ENCODE results near the gene OR2H2. TPM values are rescaled to one million over a fixed set of nuclear protein-coding genes. Genes with fewer than 3 reads are reported as not detected.

The OR2H2 gene
- total and polyA plus RNA-seq, 2 experiments from 2014 or later, result 0.86 TPM; not detected in 1

GRCh38 chr6:29608131-29608530 lies 23.2 kb downstream of the OR2H2 start:
- Mint-ChIP-seq H3K4me3 (no peak overlapping the region), H3K27ac (no peak overlapping the region), H3K27me3 (ENCODE audit: insufficient read depth, low read depth, poor library complexity) (peaks cover 5% of the 10 kb centered on the region), H3K9me3 (no peaks in the 10 kb centered on the region), H3K36me3 (ENCODE audit: low read depth) (peaks cover 95% of the 10 kb centered on the region), H3K4me1 (peaks cover 15% of the 10 kb centered on the region)
- Histone ChIP-seq H2AFZ (no peak overlapping the region), H4K20me1 (replicated peaks; ENCODE audit: insufficient read depth) (peaks cover 21% of the 10 kb centered on the region), H3K27me3 (ENCODE audit: insufficient read depth) (no peaks in the 10 kb centered on the region), H3K4me3 (no peak overlapping the region), H3K4me1 (ENCODE audit: insufficient read depth) (peaks cover 5% of the 10 kb centered on the region; the same call in 1 of the 2 replicates), H3K79me2 (replicated peaks; ENCODE audit: insufficient read depth) (peaks cover 10% of the 10 kb centered on the region; the same call in 1 of the 2 replicates), H3K4me2 (no peak overlapping the region), H3K36me3 (ENCODE audit: insufficient read depth) (peaks cover 76% of the 10 kb centered on the region), H3K9me2 (ENCODE audit: insufficient read depth) (no peaks in the 10 kb centered on the region), H3F3A (replicated peaks; ENCODE audit: low read depth) (peaks cover 41% of the 10 kb centered on the region; the same call in 1 of the 2 replicates), H3K27ac (ENCODE audit: low read depth) (no peak overlapping the region)
- ATAC-seq (no peak), DNase-seq (ENCODE audit: low spot score) (no peak)
- TF ChIP-seq, protein P1, sequence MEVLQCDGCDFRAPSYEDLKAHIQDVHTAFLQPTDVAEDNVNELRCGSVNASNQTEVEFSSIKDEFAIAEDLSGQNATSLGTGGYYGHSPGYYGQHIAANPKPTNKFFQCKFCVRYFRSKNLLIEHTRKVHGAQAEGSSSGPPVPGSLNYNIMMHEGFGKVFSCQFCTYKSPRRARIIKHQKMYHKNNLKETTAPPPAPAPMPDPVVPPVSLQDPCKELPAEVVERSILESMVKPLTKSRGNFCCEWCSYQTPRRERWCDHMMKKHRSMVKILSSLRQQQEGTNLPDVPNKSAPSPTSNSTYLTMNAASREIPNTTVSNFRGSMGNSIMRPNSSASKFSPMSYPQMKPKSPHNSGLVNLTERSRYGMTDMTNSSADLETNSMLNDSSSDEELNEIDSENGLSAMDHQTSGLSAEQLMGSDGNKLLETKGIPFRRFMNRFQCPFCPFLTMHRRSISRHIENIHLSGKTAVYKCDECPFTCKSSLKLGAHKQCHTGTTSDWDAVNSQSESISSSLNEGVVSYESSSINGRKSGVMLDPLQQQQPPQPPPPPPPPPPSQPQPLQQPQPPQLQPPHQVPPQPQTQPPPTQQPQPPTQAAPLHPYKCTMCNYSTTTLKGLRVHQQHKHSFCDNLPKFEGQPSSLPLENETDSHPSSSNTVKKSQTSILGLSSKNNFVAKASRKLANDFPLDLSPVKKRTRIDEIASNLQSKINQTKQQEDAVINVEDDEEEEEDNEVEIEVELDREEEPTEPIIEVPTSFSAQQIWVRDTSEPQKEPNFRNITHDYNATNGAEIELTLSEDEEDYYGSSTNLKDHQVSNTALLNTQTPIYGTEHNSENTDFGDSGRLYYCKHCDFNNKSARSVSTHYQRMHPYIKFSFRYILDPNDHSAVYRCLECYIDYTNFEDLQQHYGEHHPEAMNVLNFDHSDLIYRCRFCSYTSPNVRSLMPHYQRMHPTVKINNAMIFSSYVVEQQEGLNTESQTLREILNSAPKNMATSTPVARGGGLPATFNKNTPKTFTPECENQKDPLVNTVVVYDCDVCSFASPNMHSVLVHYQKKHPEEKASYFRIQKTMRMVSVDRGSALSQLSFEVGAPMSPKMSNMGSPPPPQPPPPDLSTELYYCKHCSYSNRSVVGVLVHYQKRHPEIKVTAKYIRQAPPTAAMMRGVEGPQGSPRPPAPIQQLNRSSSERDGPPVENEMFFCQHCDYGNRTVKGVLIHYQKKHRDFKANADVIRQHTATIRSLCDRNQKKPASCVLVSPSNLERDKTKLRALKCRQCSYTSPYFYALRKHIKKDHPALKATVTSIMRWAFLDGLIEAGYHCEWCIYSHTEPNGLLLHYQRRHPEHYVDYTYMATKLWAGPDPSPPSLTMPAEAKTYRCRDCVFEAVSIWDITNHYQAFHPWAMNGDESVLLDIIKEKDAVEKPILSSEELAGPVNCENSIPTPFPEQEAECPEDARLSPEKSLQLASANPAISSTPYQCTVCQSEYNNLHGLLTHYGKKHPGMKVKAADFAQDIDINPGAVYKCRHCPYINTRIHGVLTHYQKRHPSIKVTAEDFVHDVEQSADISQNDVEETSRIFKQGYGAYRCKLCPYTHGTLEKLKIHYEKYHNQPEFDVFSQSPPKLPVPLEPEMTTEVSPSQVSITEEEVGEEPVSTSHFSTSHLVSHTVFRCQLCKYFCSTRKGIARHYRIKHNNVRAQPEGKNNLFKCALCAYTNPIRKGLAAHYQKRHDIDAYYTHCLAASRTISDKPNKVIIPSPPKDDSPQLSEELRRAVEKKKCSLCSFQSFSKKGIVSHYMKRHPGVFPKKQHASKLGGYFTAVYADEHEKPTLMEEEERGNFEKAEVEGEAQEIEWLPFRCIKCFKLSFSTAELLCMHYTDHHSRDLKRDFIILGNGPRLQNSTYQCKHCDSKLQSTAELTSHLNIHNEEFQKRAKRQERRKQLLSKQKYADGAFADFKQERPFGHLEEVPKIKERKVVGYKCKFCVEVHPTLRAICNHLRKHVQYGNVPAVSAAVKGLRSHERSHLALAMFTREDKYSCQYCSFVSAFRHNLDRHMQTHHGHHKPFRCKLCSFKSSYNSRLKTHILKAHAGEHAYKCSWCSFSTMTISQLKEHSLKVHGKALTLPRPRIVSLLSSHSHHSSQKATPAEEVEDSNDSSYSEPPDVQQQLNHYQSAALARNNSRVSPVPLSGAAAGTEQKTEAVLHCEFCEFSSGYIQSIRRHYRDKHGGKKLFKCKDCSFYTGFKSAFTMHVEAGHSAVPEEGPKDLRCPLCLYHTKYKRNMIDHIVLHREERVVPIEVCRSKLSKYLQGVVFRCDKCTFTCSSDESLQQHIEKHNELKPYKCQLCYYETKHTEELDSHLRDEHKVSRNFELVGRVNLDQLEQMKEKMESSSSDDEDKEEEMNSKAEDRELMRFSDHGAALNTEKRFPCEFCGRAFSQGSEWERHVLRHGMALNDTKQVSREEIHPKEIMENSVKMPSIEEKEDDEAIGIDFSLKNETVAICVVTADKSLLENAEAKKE (CRISPR knock-in tag; IDR thresholded peaks at IDR 0.05), result no peak
- TF ChIP-seq, protein P2, sequence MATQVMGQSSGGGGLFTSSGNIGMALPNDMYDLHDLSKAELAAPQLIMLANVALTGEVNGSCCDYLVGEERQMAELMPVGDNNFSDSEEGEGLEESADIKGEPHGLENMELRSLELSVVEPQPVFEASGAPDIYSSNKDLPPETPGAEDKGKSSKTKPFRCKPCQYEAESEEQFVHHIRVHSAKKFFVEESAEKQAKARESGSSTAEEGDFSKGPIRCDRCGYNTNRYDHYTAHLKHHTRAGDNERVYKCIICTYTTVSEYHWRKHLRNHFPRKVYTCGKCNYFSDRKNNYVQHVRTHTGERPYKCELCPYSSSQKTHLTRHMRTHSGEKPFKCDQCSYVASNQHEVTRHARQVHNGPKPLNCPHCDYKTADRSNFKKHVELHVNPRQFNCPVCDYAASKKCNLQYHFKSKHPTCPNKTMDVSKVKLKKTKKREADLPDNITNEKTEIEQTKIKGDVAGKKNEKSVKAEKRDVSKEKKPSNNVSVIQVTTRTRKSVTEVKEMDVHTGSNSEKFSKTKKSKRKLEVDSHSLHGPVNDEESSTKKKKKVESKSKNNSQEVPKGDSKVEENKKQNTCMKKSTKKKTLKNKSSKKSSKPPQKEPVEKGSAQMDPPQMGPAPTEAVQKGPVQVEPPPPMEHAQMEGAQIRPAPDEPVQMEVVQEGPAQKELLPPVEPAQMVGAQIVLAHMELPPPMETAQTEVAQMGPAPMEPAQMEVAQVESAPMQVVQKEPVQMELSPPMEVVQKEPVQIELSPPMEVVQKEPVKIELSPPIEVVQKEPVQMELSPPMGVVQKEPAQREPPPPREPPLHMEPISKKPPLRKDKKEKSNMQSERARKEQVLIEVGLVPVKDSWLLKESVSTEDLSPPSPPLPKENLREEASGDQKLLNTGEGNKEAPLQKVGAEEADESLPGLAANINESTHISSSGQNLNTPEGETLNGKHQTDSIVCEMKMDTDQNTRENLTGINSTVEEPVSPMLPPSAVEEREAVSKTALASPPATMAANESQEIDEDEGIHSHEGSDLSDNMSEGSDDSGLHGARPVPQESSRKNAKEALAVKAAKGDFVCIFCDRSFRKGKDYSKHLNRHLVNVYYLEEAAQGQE (IDR thresholded peaks at IDR 0.05; ENCODE audit: unreplicated experiment), result no peak
- TF ChIP-seq POLR2AphosphoS5 (IDR thresholded peaks at IDR 0.05; ENCODE audit: low read depth), result no peak
- TF ChIP-seq ZNF331 (CRISPR knock-in tag; IDR thresholded peaks at IDR 0.05; ENCODE audit: low read depth), result no peak
- TF ChIP-seq NANOG (IDR thresholded peaks at IDR 0.05; ENCODE audit: borderline replicate concordance), result no peak
- TF ChIP-seq CTCF (conservative IDR thresholded peaks at IDR 0.05; ENCODE audit: low read depth in 2 of 2), result no peak
- TF ChIP-seq JUNB (IDR thresholded peaks at IDR 0.05; ENCODE audit: unreplicated experiment), result no peak
- no peak for TF ChIP-seq EZH2phosphoT487 (IDR thresholded peaks at IDR 0.05; ENCODE audit: unreplicated experiment)
- TF ChIP-seq, protein P3, sequence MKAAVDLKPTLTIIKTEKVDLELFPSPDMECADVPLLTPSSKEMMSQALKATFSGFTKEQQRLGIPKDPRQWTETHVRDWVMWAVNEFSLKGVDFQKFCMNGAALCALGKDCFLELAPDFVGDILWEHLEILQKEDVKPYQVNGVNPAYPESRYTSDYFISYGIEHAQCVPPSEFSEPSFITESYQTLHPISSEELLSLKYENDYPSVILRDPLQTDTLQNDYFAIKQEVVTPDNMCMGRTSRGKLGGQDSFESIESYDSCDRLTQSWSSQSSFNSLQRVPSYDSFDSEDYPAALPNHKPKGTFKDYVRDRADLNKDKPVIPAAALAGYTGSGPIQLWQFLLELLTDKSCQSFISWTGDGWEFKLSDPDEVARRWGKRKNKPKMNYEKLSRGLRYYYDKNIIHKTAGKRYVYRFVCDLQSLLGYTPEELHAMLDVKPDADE (IDR thresholded peaks at IDR 0.05), result no peak
- TF ChIP-seq STAT1 (IDR thresholded peaks at IDR 0.05; ENCODE audit: unreplicated experiment), result no peak
- TF ChIP-seq EZH2 (IDR thresholded peaks at IDR 0.05; ENCODE audit: low read depth, unreplicated experiment), result no peak
- TF ChIP-seq ZNF114 (CRISPR knock-in tag; IDR thresholded peaks at IDR 0.05), result no peak

Measured in GM23338 (cell line).